Measurements from ENCODE around the gene PTPN2.

Gene PTPN2

DNA sequence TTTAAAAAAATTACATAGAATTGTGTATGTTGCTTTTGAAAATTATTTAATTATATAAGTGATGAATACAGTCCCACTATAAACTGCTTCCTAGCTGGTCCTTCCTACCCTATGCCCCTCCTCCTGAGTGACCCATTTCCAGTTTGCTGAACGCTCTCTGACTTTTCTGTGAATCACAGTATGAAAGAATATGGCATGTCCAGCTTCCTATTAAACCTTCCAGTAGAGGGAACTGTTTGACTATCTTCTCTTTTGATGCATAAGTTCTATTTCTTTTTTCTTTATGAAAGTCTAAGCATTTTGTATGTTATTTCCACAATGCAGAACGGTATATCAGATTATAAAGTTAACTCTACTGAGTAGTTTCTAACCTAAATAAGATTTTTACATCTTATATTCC lies 139.9 kb downstream of the PTPN2 start:
- DNase-seq (ENCODE audit: low read depth): no peak

DNA sequence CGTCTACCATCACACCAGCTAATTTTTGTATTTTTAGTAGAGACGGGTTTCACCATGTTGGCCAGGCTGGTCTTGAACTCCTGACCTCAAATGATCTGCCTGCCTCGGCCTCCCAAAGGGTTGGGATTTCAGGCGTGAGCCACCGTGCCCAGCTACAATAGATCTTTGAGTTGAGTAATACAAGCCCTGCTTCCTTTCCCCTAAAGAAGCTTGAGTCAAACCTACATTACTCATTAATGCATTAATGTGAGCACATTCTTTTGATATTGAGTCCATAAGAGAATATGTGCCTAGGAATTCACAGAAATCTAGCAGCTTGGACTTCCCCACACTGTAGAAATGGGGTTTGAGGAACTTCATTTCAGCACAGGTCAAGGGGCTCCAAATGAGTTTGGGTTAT lies 141.6 kb downstream of the PTPN2 start:
- no peak for DNase-seq (ENCODE audit: low read depth)

Measured in stimulated activated CD8-positive, alpha-beta memory T cell treated with anti-CD3 and anti-CD28 coated beads, Interleukin-12 subunit alpha, Interleukin-12 subunit beta, amount 100 ng/mL, for 1 hour (primary cell).